ENCODE results near the gene SMU1.

GRCh38 chr9:32991897-32992594 lies 84.4 kb downstream of the SMU1 start:
- TF ChIP-seq, protein P1, sequence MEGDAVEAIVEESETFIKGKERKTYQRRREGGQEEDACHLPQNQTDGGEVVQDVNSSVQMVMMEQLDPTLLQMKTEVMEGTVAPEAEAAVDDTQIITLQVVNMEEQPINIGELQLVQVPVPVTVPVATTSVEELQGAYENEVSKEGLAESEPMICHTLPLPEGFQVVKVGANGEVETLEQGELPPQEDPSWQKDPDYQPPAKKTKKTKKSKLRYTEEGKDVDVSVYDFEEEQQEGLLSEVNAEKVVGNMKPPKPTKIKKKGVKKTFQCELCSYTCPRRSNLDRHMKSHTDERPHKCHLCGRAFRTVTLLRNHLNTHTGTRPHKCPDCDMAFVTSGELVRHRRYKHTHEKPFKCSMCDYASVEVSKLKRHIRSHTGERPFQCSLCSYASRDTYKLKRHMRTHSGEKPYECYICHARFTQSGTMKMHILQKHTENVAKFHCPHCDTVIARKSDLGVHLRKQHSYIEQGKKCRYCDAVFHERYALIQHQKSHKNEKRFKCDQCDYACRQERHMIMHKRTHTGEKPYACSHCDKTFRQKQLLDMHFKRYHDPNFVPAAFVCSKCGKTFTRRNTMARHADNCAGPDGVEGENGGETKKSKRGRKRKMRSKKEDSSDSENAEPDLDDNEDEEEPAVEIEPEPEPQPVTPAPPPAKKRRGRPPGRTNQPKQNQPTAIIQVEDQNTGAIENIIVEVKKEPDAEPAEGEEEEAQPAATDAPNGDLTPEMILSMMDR (conservative IDR thresholded peaks at IDR 0.05 in 1 of 2, IDR thresholded peaks at IDR 0.05 in 1 of 2; ENCODE audit: extremely low read depth in 1 of 2, insufficient read depth in 1 of 2, low read depth in 1 of 2, low read length in 2 of 2) = no peak
- TF ChIP-seq EZH2 (IDR thresholded peaks at IDR 0.05; ENCODE audit: borderline replicate concordance, low read length) = no peak

Measured in mammary epithelial cell (primary cell).